Stimulated activated CD8-positive, alpha-beta memory T cell treated with anti-CD3 and anti-CD28 coated beads, Interleukin-4, amount 100 ng/mL, for 24 hours (primary cell): ENCODE measurements around the gene ZBTB40.

ENCODE experiments used
- DNase-seq: peaks from one replicate; pipeline ENCODE4 v3.0.0-alpha.2; 2020; ENCODE audit warnings: low read depth

ZBTB40 gene

GRCh38 chr1:22451702-22452480 is at the start of gene ZBTB40:
ZBTB40 (plus strand) TSS chr1:22451851; CDS start chr1:22489949, 38,098 bp downstream.
- peak; percentile 91 for DNase-seq

- DNase-seq, result no peak
These were observed 49.1 kb upstream of the ZBTB40 start for GRCh38 chr1:22402356-22403053.

GRCh38 chr1:22404486-22404885 is 47.2 kb upstream of the ZBTB40 start:
- DNase-seq, result no peak

GRCh38 chr1:22406722-22407495 is 44.7 kb upstream of the ZBTB40 start:
- no peak for DNase-seq

GRCh38 chr1:22408230-22408629 is 43.4 kb upstream of the ZBTB40 start:
- no peak for DNase-seq

GRCh38 chr1:22410401-22410800 is 41.2 kb upstream of the ZBTB40 start:
- no peak for DNase-seq

GRCh38 chr1:22410928-22411495 is 40.6 kb upstream of the ZBTB40 start:
- no peak for DNase-seq

GRCh38 chr1:22411589-22411988 is 40.1 kb upstream of the ZBTB40 start:
- DNase-seq, result no peak

GRCh38 chr1:22412932-22413727 is 38.5 kb upstream of the ZBTB40 start:
- DNase-seq, result no peak

- DNase-seq, result no peak
These were observed 37.9 kb upstream of the ZBTB40 start for GRCh38 chr1:22413799-22414198.

- no peak for DNase-seq
These were observed 37.4 kb upstream of the ZBTB40 start for GRCh38 chr1:22414244-22414751.

- no peak for DNase-seq
These were observed 36.2 kb upstream of the ZBTB40 start for GRCh38 chr1:22415489-22415888.

GRCh38 chr1:22416555-22417454 is 34.8 kb upstream of the ZBTB40 start:
- peak; percentile 62 for DNase-seq

GRCh38 chr1:22417466-22417865 is 34.2 kb upstream of the ZBTB40 start:
- DNase-seq, result no peak

GRCh38 chr1:22418312-22418711 is 33.3 kb upstream of the ZBTB40 start:
- no peak for DNase-seq

GRCh38 chr1:22418933-22419382 is 32.7 kb upstream of the ZBTB40 start:
- no peak for DNase-seq

- peak; percentile 39 for DNase-seq
These were observed 31.1 kb upstream of the ZBTB40 start for GRCh38 chr1:22420455-22421053.

- no peak for DNase-seq
These were observed 24.9 kb upstream of the ZBTB40 start for GRCh38 chr1:22426781-22427180.

GRCh38 chr1:22428672-22429071 is 23.0 kb upstream of the ZBTB40 start:
- DNase-seq, result no peak

GRCh38 chr1:22431965-22432364 is 19.7 kb upstream of the ZBTB40 start:
- DNase-seq, result no peak
